HG02981 (cell line): Measurements from ENCODE around the gene DNASE1L1.
"Not testable (repeated sequence)": the region's sequence is repeated elsewhere in the genome, so short reads cannot be mapped to it uniquely, and the experiment has no call there.

Source experiments
- ATAC-seq: cut with Tn5 transposase; IDR thresholded peaks from one replicate; pipeline ENCODE4 v1.9.1; 2021; ENCODE audit warnings: mild to moderate bottlenecking, moderate library complexity; ENCODE audit not compliant: unreplicated experiment

The DNASE1L1 gene

DNA sequence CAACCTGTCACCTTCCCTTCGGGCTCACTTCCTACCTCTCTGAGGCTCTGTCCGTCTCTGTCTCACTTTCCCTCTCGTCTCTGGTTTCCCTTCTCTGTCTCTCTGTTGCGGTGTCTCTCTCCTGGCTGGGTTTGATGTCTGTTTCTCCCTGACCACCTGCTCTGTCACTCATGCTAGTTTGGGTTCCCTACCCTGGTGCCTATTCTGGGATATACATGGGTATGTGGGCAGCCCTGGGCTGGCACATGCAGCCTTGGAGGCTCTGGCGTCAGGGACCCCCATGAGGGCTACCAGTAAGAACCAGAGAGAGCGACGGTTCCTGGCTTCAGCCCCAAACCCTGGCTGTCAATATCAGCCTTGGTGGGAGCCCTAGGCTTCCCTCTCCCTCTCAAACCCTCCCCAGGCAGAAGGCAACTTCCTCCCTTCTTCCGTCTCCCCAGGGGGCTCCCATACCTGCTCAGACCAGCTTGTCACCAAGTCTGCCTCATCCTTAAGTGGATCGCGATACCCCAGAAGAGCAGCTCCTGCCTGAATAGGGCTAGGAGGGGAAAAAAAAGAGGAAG is 314 bp downstream of the DNASE1L1 start:
- peak; percentile 14 for ATAC-seq

DNA sequence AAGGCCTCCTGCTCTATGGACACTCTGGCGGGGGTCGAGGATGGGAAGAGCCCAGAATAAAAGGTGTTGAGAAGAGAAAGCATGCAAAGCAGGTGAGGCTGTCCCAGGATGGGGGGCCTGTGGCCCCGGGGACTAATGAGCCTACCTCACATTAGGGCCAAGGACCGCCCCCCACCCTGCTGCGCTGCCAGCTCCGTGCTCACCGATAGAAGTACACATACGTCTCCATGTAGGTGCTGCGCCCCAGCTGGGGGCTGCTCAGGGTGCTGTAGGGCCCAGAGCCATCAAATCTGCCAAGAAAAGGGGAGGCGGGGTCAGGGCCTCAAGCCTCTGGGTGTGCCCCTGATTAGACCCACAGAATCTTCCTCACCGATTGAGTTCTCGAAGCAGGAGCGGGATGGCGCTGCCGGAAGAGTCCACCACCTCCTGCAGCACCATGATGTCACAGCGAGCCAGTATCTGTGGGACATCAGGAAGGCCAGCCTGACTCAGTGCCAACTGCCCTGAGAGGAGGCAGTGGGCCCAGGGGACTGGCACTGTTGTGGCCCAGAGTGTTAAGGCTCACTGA is 4.3 kb downstream of the DNASE1L1 start:
- ATAC-seq = no peak

DNA sequence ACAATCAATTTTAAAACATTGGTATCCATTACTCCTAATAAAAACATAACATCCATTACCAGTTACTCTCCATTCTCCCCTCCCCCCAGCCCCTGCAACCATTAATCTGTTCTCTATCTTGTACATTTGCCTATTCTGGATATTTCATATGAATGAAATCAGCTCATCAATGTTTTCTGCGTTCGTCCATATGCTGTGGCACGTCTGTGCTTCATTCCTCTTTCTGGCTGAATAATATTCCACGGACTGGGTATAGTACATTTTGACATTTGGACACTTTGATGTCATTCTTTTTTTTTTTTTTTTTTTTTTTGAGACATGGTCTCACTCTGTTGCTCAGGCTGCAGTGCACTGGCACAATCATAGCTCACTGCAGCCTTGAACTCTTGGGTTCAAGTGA is 5.2 kb downstream of the DNASE1L1 start:
- ATAC-seq = no peak

DNA sequence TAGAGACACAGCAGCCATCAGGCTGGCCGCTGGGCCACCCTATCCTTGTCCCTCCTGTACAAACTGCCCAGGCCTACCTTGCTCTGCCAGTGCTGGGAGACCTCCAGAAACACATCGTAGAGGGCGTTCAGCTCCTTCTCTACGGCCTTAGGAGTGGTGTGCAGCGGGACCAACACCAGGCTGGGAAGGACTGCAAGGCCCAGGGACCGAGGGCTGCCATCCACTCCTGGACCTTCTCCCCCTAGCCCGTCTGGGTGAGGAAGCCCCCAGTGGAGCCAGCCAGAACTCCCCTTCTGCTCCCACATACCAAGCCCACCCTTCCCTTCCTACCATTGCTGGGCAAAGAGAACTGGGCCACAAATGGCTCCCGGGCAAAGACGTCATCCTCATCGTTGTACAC is 5.9 kb downstream of the DNASE1L1 start:
- ATAC-seq = no peak

DNA sequence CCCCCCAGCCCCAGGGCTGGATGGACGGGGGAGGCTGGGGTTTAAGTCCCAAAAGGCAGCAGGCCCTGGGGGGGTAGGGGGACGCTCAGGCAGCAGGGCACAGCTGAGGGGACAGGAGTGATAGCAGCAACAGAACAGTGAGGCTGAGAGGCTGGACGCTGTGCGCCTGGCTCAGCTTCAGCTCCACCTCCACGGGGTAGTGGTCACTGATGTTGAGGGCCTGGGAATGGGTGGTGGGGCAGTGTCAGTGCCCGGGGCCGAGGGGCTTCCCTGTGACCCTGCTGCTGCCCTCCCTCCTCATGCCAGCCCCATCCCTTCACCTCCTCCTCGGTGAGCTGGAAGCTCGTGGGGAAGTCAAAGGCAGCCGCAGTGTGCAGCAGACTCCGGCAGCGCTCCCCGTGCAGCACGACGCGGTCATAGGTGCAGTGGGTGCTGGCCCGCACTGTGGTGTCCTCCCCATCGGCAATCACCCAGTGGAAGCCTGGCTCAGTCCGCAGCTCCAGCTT is 6.4 kb downstream of the DNASE1L1 start:
- ATAC-seq = no peak

DNA sequence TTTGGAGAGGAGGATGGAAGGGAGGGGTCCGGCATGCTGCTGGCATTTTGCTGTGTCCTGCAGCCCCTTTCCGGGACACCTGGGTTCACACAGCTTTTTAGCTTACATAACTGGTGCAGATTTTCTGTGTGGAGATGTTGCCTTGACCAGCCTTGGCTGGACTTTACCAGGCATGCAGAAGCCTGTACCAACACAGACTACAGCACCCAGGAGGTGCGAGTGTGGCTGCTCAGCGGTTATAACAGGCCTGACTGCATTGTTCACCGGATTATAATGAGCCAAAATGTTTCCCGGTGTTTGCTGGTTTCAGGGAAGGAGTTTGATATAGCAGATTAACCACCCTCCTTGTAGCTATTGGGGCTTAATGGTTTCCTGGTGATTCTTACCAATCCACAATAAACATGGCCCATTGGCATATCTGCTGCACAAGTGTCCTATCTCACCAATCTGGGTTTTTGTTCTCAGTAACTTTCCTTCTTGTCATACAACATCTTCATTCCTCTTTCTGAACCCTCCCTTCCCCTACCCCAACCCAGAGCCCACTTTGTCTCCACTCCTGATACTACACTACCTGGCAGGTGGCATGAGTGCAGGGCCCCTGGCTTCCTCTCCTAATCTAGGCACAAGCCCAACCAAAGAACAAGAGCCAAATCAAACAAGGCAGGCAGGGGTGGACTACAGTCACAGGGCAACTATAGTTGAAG is 7.0 kb downstream of the DNASE1L1 start:
- no peak for ATAC-seq

DNA sequence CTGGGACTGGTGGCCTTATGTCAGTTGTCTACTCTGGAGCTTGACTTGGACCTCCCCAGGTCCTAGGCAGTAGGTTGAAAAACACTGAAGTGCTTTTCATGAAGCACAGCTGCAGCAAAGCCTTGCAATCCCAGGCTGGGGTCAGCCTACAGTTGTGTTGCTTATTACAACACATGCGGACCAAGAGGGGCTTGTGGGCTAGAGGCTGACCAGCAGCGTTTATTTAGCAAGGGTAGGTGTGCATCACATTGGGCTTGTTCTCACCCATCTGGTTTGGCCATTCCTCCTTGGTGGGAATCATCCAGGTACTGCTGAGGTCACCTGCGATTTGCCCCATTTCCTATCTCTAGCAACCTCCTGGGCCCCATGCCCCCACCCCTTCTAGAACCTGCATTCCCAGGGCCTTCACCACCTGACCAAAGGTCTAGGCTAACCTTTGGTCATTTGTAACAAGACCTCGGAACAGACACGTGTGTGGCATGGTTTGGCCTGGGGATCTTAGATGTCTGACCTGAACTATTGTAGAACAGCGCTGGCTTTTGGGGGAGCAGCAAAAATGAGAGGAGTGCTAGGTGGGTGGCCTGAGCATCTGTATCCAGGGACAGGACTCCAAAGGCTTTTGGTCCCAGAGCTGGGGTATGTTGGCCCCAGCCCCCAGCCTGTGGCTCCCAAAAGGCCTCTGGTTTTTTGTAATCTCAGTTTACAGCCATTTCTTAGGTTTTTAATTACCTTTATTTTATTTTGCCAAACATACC is 7.8 kb downstream of the DNASE1L1 start:
- no peak for ATAC-seq

DNA sequence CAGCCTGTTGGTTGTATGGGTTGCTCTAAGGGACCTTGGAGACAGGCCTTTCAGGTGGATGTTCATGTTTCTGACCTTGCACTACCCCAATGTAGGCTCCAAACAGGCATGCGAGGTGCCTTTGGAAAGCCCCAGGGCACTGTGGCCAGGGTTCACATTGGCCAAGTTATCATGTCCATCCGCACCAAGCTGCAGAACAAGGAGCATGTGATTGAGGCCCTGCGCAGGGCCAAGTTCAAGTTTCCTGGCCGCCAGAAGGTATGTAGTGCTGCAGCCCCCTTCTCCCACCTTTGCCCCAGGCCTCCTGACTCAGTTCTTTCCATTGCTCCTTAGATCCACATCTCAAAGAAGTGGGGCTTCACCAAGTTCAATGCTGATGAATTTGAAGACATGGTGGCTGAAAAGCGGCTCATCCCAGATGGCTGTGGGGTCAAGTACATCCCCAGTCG is 8.7 kb downstream of the DNASE1L1 start:
- not testable (repeated sequence) for ATAC-seq

DNA sequence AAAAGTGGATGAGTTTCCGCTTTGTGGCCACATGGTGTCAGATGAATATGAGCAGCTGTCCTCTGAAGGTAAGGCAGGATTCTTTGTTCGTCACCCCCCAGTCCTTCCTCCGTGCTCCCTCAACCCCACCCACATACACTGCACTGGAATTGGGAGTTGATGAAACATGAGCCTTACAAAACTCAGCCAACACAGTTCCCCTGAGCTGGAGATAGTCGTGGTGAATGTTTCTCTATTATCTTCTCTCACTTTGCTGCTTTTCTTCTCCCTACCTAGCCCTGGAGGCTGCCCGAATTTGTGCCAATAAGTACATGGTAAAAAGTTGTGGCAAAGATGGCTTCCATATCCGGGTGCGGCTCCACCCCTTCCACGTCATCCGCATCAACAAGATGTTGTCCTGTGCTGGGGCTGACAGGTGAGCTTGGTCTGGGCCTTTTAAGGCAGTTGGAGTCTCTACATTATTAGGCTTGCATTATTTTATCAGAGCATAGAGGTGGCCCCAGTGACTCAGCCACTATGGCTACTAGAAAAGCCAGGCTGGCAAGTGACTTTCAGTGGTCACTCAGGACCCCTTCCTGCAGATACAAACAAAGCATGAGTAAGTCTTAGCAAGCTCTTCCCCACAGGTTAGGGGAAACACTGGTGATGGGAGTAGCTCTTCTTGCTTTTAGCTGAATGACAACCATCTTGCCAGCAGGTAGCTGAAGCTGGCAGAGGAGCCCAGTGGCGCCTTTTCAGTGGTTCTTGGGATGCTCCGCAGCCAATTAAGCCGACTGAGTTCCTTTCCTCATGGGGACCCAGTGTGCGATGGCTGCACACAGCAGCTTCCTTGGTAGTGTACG is 9.3 kb downstream of the DNASE1L1 start:
- no peak for ATAC-seq

DNA sequence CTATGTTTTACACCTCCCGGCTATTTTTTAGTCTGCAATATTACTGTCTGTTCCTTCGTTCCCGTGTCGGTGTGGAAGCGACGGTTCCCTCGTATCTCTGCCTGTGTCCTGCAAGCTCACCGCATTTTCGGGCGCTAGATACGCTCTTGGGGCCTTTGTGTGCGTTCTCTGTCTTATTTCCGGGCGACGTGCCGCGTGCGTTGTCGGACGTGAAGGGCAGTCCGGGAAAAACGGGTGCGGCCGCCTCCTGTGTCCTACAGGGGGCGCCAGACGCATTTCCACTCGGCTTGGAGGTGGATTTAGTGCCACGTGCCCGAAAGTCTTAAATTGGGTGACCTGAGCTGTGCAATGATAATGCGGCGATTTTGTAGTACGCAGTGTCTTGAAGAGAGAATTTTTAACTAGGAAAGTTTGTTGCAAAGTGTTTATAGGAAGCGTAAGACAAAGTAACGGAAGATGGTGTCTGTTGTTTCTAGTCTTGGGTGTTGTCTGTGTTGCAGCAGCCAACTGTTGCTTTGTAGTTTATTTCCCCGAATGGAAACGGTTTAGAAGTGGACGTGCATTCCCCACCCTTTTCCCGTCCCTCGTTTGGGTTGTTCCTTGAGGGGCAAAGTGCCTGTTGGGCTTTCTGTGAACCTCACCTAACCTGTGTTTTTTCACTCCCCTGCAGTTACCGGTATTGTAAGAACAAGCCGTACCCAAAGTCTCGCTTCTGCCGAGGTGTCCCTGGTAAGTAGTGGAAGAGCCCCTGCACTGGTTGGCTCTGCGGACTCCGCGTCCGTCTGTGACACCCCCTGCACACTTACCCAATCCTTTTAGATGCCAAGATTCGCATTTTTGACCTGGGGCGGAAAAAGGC is 10.2 kb downstream of the DNASE1L1 start:
- ATAC-seq = peak; percentile 31

DNA sequence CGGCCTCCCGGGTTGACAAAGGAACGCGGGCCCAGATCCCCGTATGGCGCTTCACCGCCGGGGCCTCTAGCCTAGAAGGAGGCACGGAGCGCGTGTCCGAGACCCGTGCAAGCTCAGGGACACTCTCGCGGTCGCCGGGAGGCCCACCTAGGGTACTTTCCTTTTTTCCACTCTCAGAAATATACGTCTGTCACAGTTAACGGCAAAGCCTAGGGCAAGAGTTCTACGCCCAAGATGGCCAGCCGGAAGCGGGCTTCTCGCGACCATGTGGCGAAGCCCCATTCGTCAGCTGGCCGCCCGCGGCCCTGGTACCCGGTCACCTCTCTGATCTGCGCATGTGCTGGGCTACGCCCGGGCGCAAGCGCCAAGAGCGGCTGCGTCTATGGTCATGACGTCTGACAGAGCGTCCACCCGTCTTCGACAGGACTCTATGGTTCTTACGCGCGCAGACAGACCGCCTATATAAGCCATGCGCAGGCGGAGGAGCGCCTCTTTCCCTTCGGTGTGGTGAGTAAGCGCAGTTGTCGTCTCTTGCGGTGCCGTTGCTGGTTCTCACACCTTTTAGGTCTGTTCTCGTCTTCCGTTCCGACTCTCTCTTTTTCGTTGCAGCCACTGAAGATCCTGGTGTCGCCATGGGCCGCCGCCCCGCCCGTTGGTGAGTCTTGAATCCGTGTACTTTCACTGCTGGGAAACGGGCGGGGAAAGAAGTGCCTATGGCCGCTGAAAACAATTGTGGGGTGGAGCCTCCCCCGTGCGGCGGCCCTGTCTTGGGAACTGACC is 11.0 kb downstream of the DNASE1L1 start, which contains the start of gene RPL10:
TSS of gene RPL10 (plus strand) at position 490 of the 780 bp plus-strand sequence. CDS start at position 633, 143 bp downstream.
- ATAC-seq = peak; percentile 77

DNA sequence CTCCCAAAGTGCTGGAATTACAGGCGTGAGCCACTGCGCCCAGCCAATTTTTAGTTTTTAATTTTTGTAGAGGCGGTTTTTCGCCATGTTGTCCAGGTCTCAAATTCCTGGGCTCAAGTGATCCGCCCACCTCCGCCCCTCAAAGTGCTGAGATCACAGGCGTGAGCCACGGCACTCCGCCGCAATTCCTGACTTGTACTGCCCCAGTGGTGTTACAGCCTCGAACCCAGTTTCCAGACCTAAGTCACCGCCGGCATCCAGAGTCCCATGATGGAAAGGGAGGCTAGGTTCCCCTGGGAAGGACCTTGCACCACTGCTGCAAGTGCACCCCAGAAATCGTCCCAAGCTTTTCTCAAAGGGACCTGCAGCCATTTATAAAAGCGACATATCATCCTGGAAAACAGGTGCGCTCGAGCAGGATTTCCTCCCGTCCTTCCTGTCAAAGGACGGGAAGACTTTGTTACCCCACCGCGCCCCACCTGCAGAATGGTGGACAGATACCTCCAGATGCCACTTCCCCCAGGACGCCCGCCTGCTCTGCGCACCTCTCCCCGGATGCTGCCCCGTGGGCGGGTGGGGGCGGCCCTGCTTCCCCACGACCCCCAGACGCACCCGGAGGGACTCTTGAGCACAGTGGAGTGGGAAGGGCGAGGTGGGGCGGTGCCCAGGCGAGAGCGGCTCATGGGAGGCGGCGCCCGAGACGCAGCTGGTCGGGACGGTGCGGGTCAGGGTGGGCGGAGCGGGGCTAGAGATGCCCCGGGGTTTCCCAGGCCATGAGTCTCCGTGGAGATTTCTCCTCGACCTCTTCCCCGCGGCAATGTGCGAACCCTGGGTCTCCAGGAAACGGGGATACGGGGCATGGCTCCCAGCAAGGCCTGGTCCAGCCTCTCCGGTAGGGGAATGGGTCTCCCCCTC is 11.8 kb downstream of the DNASE1L1 start:
- ATAC-seq = peak; percentile 54

DNA sequence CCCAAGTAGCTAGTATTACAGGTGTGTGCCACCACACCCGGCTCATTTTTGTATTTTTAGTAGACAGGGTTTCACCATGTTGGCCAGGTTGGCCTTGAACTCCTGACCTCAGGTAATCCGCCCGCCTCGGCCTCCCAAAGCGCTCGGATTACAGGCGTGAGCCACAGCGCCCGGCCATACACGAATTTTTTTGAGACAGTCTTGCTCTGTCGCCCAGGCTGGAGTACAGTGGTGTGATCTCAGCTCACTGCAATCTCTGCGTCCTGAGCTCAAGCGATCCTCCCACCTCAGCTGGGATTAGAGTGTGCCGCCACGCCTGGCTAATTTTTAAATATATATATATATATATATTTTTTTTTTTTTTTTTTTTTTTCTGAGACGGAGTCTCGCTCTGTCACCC is 12.7 kb downstream of the DNASE1L1 start:
- ATAC-seq = not testable (repeated sequence)

DNA sequence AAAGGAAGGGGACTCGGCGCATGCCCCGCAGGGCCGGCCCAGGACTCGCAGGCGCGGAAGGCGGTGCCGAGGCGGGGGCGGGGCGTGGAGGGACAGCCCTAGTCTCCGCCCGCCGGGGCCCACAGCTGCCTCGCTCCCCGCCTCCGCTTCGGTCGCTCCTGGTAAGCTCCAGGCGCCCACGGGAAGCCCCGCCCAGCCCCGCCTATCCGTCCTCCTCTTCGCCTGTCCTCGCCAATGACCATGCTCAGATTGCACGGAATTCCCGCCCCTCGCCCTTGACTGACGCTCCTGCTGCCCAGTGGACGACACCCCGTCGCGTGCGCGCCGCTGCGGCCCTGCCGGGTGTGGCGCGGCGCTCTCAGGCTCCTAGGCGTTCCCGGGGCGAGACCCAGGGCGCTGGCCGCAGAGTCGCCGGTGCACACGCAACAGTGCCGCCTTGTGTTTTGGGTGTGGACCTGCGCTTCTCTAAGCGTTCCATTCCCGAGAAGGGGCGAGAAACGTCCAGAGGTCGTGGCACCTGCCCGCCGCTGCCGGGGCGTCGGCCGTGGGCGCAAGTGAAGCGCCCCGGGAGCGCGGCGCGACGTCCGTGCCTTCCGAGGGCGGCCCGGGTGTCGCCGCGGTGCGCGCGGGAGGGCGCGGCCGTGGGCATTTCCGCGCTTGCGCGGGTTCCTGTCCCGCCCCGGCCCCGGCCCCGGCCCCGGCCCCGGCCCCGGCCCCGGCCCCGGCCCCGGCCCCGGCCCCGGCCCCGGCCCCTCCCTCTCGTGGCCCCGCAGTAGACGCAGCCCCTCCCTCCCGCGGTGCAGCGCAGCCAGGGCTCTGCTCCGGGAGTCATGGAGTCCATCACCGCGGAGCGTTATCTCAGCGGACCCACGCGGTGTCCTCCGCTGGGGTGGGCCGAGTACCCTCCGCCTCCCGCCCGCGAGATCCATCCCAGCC is 19.0 kb downstream of the DNASE1L1 start:
- peak; percentile 65 for ATAC-seq

DNA sequence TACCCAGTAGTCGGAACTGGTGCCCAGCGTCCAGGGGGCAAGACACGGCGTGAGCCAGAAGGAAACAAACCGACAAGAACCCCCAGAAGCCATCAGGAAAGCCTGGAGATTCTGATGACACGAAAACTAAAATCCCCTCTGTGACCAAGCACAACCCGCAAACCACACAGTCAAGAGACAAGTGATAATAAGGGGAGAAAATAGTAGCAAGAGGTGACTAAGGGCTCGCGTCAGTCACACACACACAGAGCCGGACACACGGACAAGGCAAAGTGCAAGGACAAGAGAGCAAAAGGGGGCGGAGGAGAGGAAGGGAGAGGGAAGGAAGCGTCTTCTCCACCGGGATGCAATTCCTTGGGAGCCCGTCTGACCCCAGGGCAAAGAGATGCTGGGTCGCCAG is 20.4 kb downstream of the DNASE1L1 start:
- ATAC-seq = not testable (repeated sequence)

DNA sequence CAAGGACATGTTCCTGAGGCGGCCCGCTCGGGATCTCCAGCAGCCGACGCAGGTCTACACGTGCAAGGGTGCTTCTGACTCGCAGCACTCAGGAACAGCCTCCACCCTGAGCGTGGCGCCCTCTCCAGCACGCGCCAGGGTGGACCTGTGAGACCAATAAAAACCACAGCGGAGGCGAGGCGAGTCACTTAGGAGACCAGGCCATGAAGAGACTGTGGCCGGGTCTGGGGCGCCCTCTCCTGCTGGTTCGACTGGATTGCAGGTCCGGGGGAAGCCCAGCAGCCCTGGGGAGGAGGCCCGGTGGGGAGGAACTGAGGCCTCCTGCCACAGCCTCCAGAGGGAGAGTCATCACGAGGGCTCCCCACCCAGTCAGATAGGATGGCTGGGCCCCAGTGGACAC is 21.0 kb downstream of the DNASE1L1 start:
- not testable (repeated sequence) for ATAC-seq
